HG03442 (cell line): ENCODE data around the gene MAP7D3.
"Not testable (repeated sequence)": the region's sequence is repeated elsewhere in the genome, so short reads cannot be mapped to it uniquely, and the experiment has no call there.

Experiments
- ATAC-seq: cut with Tn5 transposase; IDR thresholded peaks from one replicate; pipeline ENCODE4 v1.9.1; 2021; ENCODE audit warnings: mild to moderate bottlenecking, moderate library complexity; ENCODE audit not compliant: unreplicated experiment

Gene MAP7D3

DNA sequence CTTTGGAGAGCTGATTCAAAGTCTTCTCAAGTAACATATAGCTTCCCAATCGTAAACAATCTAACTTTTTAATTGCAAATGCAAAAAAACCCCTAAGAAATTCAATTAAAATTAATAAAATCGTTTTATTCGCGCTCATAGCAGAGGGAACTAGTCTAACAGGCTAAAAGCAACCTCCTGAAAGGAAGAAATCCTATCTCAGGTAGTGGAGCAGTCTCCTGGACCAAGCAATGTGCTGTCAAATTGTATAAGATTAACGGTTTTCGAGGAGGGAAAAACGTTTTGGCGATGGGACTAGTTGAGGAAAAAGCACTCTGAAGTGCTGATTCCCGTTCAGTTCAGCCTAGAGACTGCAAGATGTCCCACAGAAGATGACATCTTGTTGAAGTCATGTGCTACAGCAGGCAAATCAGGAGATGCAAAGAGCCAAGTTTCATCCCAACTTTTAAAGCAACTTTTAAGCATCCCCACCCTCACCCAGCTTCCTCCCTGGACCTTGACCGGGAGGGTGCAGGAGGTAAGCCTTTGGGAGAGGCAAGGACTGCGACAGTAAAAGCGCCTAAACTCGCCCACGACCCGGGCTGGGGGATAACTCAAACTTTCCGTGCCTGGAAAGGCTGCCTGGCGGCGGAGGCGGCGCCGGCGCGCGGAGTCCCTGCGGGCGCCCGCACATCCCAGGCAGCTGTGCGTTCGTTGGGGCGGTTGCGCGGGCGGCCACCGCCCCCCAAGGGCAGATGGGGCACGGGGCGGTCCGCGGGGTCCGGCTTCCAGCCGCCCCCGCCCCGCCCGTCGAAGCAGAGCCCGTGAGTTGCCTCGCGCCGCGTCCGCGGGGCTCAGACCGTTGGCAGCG lies 784 bp downstream of the MAP7D3 start:
- peak; percentile 28 for ATAC-seq

DNA sequence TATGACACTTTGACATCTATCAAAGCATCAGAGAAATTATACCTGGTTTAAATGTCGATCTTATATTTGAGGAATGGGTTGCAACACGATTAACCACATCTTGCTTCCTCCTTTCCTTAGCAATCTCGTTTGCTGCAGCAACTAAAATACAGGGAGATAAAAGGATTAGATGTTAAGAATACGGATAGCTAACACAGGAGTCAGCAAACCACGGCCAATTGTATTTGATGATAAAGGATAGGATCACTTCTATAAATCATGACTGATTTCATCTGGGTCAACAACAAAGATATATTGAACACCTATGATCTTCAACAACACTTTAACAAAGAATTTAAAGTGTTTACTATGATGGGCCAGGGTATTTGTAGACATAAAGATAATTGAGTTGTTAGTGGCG lies 5.0 kb downstream of the MAP7D3 start:
- ATAC-seq: no peak

DNA sequence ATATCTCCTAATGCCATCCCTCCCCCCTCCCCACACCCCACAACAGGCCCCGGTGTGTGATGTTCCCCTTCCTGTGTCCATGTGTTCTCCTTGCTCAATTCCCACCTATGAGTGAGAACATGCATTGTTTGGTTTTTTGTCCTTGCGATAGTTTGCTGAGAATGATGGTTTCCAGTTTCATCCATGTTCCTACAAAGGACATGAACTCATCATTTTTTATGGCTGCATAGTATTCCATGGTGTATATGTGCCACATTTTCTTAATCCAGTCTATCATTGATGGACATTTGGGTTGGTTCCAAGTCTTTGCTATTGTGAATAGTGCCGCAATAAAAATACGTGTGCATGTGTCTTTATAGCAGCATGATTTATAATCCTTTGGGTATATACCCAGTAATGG lies 13.4 kb downstream of the MAP7D3 start:
- not testable (repeated sequence) for ATAC-seq

DNA sequence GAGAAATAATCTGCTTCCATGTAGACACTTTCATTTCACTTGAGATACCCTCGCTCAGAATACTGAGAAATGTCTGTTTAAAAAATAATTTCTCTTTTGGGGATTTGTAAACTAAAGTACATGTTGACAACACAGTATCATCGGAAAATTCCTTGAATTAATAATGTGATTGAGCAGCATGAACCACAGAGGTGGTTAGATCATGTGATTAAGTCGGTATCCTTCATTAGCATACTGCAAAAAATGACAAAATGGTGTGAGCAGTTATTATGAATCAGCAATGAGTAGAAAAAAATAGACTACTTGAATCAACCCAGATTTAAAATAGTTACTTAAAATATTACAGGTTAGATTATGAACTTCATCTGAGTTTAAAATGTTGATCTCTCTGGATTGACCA lies 14.1 kb downstream of the MAP7D3 start:
- ATAC-seq: no peak

DNA sequence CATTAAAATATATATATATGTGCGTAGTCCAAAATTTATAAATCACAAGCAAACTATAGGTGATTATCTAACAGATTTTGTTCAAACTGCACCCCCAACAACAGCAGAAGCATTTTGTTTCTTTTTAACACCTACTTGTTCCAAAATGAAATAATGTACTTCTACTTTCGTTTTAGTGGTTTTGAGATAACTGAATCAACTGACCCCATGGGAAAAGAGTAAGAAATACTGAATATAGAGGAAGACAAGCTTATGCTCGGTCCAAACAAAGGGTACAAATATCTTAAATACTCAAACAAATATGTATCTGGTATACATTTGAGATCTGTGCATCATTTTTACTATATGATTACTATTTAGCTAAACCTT lies 22.4 kb downstream of the MAP7D3 start:
- peak; percentile 64 for ATAC-seq

DNA sequence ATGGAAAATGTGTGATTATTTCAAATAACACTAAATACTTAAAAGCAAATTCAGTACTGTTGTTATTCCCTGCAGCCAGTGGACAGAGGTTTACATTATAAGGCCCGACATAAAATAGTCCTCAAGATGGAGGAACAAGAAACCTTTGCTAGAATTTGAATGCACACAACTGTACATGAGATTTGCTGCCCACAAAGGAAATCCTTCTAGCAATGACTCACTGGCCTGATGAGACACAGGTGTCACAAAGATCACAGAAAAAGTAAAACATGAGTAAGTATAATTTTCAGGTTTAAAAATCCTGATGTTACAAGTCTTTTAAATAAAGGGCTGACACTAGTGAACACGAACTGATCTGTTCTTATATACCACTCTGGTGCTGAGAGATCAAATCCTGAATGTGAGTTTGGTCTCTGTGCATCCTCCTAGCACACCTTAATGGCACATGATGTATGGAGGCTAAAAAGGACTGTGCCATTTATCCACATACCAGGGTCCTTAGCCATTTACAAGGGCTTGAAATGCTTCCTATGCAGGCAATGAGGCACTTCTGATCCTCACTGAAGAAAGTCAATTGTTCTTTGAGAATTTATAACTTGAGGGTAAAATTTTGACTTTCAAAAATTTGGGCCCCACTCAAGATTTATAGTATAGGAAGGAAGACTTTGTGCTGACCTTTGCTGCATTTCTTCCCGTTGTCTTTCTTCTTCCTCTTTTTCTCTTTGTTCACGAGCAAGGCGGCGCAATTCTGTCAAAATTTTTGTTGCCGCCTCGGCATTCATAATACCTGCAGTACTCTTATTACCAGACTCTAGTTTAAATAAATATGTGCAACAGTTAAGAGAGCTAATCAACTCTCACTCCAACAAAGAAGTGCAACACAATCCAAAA lies 23.0 kb downstream of the MAP7D3 start:
- peak; percentile 74 for ATAC-seq

DNA sequence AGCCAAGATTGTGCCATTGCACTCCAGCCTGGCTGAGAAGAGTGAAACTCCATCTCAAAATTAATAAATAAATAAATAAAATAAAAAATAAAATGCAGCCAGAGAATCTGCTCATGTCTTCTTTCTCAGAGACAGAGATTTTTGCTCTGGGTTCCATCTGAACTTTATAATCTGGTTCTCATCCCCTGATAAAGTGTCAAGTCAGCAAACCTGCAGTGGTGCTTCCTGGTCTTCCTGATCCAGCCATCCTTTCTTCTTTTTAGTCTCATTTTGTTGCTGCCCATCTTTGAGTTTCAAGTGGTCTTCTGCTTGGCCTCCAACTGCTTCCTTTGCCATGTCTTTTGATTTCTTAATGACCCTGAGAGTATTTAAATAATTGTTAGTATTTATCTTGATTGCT lies 24.1 kb downstream of the MAP7D3 start:
- no peak for ATAC-seq

DNA sequence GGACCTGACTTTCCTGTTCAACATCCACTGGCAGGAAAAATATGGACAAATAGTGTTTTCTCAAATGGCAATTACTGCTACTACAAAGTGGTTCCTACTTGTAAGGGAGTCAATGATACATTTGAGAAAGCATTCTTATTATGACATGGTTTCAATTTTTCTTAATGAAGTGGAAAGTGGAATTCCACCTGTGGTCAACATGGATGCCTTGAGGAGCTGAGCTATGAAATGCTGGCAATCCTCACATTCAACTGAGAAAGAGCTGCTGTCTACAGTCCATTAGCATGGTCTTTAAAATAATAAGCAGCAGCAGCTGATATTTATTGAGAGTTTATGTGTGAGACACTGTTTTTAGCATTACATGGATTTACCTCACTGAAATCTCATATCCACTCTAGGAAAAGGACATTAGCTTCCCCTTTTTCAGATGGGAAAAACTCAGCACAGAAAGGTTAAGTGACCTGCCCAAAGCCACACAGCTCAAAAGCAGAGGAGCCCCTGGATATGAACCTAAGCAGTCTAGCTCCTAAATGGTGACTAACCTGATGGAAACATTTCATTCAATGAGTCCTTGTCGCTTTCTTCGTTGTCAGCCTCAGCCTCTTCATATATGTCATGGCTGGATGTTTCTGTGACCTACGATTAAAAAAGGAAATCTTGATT lies 29.2 kb downstream of the MAP7D3 start:
- ATAC-seq: no peak

DNA sequence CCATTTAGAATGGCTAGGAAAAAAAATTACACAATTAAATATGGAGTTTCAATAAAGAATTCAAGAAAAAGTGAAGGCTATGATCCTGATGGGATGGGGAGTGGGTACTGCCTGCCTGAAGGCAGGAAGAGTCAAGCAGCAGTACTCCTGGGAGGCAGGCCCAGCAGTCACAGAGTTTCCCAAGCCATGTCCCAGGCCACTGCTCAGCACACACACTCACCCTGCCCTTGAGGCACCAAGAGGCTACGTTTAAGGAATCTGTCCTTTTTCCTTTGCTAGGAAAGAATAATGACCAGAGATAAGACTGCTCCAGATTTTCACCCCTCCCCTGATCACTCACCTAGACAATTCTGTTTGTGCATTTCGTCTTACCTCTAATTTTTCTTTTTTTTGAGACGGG lies 30.2 kb downstream of the MAP7D3 start:
- ATAC-seq: no peak

DNA sequence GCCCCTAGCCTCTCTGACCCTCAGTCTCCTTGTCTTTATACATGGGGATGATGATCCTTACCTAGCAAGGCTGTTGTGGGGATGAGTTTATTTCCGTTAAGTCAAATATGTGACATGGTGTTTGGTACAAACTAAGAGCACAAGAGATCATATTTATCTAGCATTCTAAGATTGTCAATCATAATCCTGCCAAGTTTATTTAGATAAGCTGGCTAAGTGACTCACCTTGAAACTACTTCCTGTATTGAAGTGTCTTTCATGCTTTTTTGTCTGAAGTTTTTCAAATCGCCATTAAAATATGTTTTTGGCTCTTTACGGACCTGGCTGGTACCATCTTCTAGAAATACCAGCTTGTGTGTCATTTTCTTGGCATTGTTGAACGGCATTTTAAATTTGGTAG lies 30.7 kb downstream of the MAP7D3 start:
- no peak for ATAC-seq

DNA sequence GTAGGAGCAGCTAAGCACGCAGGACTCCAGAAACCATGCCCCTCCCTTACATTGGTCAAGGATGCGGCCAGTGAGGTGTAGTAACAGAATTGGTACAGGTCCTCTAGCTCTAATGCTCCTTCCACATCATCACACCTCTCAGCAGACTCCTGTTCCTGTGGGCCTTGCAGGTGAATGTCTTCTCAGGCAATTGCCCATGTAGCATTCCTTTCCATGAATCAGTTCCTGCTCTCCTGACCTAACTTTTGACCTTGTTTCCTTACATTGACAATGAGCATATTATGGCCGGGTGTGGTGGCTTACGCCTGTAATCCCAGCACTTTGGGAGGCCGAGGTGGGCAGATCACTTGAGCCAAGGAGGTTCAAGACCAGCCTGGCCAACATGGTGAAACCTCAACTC lies 31.3 kb downstream of the MAP7D3 start:
- no peak for ATAC-seq

DNA sequence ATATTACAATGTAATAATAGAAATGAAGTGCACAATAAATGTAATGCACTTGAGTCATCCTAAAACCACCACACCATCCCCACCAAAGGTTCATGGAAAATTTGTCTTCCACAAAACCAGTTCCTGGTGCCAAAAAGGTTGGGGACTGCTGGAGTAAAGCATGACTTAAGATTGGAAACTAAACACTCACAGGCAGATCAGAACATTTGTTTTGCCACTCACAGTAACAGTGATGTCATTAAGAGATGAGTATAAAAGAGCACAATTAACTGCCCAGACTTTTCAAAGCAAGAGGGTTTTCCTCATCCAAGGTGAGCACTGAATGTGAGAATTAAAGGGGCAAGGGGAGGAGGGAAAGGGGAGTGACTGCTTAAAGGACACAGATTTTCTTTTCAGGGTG lies 35.6 kb downstream of the MAP7D3 start:
- no peak for ATAC-seq

DNA sequence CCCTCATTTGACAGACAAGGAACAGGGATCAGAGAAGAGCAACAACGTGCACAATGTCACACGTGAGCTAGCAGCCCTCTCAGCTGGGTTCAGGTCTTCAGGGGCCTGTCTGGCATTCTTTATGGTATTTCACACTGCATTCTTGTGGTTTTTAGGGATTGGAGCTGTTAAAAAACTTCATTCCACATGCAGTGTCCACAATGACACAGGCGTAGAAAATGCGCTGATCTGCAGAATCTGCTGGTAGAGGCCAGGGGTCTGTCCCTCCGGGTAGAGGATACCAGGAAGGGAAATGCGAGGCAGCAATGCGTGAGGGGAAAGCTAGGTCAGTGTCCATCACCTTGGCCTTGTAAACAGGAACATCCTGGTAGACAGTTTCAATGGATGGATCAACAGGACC lies 36.6 kb downstream of the MAP7D3 start:
- no peak for ATAC-seq

DNA sequence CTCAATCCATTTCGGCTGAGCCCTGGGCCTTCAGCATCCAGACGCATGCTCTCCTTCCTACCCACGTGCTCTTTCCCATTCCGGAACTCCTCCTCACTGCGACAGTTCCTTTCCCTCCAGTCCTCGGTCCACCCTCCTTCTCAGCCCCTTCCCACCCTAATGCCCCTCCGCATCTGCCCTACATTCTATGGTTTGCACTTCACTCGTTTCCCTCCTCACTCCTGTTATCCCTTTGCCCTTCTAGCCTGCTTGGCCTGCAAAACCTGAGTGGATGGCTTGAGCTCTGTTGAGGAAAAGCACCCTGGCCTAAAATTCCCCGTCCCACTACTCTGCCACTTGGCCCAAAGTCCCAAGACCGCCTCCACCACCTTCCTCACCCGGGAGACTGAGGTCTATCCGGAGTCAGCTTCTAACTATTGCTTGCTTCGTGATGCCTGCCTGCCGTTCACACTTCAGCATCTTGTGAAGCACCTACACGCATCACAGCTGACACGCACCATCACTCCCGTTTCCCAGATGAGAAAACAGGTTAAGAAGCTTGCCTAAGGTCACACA lies 38.6 kb downstream of the MAP7D3 start:
- ATAC-seq: no peak

DNA sequence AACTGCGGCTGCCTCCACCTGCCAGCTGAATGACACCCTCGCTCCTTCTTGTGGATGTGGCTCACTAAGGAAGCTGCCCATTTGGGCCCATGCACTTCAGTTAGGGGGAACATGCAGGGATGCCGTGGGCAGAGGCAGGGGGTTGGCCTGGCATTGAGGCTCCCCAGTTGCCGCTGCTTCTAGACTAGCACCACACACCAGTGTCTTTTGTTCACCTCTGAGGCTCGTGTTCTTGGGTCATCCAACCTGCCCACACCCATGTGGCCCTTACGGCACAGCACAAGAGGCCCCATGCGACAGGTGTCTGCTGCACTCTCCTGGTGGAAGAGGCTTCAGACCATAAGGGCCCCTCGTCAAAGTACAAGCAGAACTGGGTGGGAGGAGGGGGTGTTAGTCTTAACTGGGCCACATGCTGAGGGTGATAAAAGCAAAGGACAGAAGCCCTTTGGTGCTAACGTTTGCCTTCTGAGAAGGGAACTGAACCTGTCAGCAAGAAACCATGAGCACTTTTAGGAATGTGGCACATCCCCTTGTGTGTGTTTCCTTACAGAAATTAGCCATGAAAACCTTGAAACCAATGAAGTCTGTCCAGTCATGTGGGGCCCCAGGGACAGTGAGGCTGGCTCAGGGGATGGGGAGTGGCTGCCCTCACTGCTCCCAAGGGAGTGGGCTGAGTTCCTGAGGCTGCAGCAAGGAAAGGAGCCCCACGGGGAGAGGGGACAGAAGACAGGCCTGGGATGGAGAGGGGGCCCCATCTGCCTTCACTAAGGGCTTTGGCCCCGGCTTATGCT lies 39.2 kb downstream of the MAP7D3 start:
- no peak for ATAC-seq

DNA sequence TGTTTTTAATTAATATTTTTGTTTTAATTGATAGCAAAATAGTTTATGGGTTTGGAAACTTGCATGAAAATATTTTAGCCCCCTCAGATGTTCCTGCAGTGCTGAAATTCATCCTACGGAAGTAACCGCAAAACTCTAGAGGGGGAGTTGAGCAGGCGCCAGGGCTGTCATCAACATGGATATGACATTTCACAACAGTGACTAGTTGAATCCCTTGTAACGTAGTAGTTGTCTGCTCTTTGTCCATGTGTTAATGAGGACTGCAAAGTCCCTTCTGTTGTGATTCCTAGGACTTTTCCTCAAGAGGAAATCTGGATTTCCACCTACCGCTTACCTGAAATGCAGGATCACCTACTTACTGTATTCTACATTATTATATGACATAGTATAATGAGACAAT lies 40.4 kb downstream of the MAP7D3 start:
- ATAC-seq: no peak

DNA sequence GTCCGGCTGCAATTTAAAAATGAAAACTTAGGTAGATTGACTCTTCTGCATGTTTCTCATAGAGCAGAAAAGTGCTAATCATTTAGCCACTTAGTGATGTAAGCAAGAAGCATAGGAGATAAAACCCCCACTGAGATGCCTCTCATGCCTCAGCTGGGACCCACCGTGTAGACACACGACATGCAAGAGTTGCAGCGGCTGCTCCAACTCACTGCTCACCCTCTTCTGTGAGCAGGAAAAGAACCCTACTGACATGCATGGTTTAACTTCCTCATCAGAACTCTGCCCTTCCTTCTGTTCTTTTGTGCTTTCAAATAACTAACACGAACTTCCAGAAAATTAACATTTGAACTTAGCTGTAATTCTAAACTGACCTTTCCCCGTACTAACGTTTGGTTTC lies 41.0 kb downstream of the MAP7D3 start:
- no peak for ATAC-seq

DNA sequence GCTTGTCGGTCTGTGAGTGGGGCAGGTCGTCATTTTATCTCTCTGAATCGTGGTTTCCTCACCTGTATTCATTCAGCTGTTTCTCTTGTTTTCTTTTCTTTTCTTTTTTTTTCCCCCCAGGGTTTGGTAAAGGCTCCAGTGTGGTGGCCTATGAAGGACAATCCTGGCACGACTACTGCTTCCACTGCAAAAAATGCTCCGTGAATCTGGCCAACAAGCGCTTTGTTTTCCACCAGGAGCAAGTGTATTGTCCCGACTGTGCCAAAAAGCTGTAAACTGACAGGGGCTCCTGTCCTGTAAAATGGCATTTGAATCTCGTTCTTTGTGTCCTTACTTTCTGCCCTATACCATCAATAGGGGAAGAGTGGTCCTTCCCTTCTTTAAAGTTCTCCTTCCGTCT lies 41.4 kb downstream of the MAP7D3 start:
- ATAC-seq: no peak

DNA sequence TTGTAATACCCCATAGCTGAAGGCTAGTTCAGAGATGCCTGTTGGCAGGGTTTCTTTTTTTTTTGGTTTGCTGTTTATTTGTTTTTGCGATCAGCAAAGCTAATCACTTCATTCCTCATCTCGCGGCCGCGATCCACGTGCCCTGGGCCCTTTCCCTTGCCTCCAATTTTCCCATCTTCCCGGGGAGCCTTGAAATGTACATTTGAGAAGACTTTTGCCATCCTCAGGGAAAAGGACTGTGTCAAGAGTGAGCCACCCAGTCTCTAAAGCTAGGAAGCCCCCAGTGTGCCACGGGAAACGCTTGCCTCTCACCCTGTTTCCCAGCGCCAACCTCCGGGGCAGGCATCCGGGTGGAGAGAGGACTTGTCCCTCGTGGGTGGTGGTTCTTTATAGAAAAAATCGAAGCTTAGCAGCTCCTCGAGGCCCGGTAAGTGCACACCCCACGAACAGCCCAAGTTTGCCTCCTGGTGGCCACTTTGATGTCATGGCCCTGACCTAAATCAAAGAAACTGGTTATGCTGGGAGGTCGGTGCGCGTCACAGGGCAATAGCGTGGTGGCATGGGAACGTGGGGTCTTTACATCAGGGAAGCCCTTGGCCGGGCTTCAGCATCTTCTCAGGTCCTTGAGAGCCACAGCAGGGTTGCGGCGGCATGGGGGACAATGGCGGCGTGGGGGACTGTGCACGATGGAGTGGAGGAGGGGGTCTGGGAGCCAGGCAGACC lies 42.0 kb downstream of the MAP7D3 start:
- no peak for ATAC-seq

DNA sequence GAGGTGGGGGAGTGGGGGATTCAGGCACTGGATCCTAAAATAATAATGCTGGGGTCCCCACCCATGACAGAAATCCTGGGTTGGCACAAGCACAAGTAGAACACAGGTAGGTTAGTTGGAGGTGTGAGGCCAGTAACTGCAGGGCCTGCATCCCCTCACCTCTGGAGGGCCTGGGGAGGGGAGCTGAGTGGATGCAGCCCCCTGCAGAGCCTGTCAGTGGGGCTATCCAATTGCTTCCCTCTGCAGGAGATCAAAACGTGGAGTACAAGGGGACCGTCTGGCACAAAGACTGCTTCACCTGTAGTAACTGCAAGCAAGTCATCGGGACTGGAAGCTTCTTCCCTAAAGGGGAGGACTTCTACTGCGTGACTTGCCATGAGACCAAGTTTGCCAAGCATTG lies 43.7 kb downstream of the MAP7D3 start:
- no peak for ATAC-seq
